Progenitor cell of endocrine pancreas (in vitro differentiated cells): Measurements from ENCODE around the gene SP100. TPM values are rescaled to one million over a fixed set of nuclear protein-coding genes. Genes with fewer than 3 reads are reported as not detected.
"Not testable (repeated sequence)": the region's sequence is repeated elsewhere in the genome, so short reads cannot be mapped to it uniquely, and the experiment has no call there.

Experiments
- DNase-seq: peaks from one replicate; pipeline ENCODE4 v3.0.0; 2021; ENCODE audit warnings: low spot score; ENCODE audit not compliant: unreplicated experiment
- H3K27ac Mint-ChIP-seq: 2 replicates; pipeline ENCODE4 v1.8.0; 2021; ENCODE audit warnings: mild to moderate bottlenecking, moderate library complexity, mixed read lengths
- H3K27me3 Mint-ChIP-seq: 2 replicates; pipeline ENCODE4 v1.8.0; 2021; ENCODE audit warnings: mixed read lengths
- H3K36me3 Mint-ChIP-seq: 2 replicates; pipeline ENCODE4 v1.8.0; 2022; ENCODE audit warnings: mixed read lengths; ENCODE audit not compliant: insufficient read depth
- H3K4me1 Mint-ChIP-seq: 2 replicates; pipeline ENCODE4 v1.8.0; 2021; ENCODE audit warnings: low read depth, mixed read lengths
- H3K4me3 Mint-ChIP-seq: 2 replicates; pipeline ENCODE4 v1.8.0; 2021; ENCODE audit warnings: low read depth, mild to moderate bottlenecking, moderate library complexity, mixed read lengths
- H3K9me3 Mint-ChIP-seq: 2 replicates; pipeline ENCODE4 v1.8.0; 2021; ENCODE audit warnings: low read depth, mixed read lengths
- total RNA-seq: library from RNA; stranded (reverse); gene quantifications from 2 replicates; pipeline ENCODE4 v1.2.1, GENCODE V29; 2021
- TF ChIP-seq, protein P1 (sequence below): fragments of 200-600 bp; sonication (generic); IDR thresholded peaks from one replicate; pipeline ENCODE4 v1.5.0; 2021; ENCODE audit warnings: antibody characterized with exemption, mild to moderate bottlenecking; ENCODE audit not compliant: unreplicated experiment

SP100 gene
- total RNA-seq, 1 donor from 2014 or later: 2.3 TPM

DNA sequence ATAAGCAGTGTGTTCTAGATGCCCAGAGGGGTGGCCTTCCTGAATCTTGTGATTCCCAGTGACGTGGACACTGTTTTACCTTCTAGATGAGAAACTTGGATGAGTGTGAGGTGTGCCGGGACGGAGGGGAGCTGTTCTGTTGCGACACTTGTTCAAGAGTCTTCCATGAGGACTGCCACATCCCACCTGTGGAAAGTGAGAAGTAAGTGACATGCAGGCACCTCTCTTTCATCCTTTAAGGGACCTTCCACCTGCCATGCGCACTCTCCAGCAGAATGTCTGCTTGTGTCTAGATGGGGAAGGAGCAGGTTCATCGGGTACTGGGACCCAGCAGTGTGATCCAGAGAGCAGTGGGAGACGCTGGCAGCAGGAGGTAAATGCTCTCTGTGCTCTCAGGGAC is 16.0 kb upstream of the SP100 start:
- H3K36me3 Mint-ChIP-seq: no peaks in the 10 kb centered on the region

GRCh38 chr2:230400454-230400853 is 15.5 kb upstream of the SP100 start:
- H3K27ac Mint-ChIP-seq: no peak overlapping the region
- H3K36me3 Mint-ChIP-seq: no peaks in the 10 kb centered on the region
- H3K9me3 Mint-ChIP-seq: peaks cover 8% of the 10 kb centered on the region
- H3K4me3 Mint-ChIP-seq: no peak overlapping the region
- DNase-seq: no peak
- H3K27me3 Mint-ChIP-seq: peaks cover 7% of the 10 kb centered on the region
- peaks cover 4% of the 10 kb centered on the region for H3K4me1 Mint-ChIP-seq
- TF ChIP-seq, protein P1, sequence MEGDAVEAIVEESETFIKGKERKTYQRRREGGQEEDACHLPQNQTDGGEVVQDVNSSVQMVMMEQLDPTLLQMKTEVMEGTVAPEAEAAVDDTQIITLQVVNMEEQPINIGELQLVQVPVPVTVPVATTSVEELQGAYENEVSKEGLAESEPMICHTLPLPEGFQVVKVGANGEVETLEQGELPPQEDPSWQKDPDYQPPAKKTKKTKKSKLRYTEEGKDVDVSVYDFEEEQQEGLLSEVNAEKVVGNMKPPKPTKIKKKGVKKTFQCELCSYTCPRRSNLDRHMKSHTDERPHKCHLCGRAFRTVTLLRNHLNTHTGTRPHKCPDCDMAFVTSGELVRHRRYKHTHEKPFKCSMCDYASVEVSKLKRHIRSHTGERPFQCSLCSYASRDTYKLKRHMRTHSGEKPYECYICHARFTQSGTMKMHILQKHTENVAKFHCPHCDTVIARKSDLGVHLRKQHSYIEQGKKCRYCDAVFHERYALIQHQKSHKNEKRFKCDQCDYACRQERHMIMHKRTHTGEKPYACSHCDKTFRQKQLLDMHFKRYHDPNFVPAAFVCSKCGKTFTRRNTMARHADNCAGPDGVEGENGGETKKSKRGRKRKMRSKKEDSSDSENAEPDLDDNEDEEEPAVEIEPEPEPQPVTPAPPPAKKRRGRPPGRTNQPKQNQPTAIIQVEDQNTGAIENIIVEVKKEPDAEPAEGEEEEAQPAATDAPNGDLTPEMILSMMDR: no peak

More for the DNA sequence above, 16.0 kb upstream of the SP100 start:
- peaks cover 4% of the 10 kb centered on the region for H3K4me1 Mint-ChIP-seq
- H3K4me3 Mint-ChIP-seq: no peak overlapping the region
- TF ChIP-seq, protein P1: no peak
- no peak for DNase-seq
- H3K27me3 Mint-ChIP-seq: peaks cover 7% of the 10 kb centered on the region
- peaks cover 8% of the 10 kb centered on the region for H3K9me3 Mint-ChIP-seq
- H3K27ac Mint-ChIP-seq: no peak overlapping the region

DNA sequence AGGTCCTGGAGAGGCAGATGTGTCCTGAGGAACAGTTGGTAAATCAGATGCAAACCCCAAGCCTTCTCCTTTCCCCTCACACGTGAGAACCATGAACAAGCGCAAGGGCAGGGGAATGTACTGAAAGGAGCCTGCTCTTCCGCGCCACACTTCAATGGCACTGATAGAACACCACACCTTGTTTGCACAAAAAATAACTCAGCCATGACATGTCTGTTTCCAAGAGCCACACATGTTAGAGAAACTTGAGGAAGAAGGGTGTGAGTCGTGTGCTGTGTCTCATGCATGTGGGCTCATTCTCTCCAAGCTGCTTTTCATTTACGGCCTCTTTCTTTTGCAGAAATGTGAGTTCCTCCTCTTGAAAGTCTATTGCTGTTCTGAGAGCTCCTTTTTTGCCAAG is 15.0 kb upstream of the SP100 start:
- not testable (repeated sequence) for DNase-seq, H3K4me1 Mint-ChIP-seq, H3K4me3 Mint-ChIP-seq, H3K36me3 Mint-ChIP-seq, H3K27me3 Mint-ChIP-seq, H3K27ac Mint-ChIP-seq, H3K9me3 Mint-ChIP-seq

GRCh38 chr2:230403746-230404145 is 12.3 kb upstream of the SP100 start:
- Mint-ChIP-seq H3K4me1 (no peaks in the 10 kb centered on the region), H3K27me3 (peaks cover 11% of the 10 kb centered on the region), H3K27ac (no peak overlapping the region), H3K36me3 (no peaks in the 10 kb centered on the region), H3K4me3 (no peak overlapping the region), H3K9me3 (no peaks in the 10 kb centered on the region)
- DNase-seq: no peak
- TF ChIP-seq, protein P1: no peak

DNA sequence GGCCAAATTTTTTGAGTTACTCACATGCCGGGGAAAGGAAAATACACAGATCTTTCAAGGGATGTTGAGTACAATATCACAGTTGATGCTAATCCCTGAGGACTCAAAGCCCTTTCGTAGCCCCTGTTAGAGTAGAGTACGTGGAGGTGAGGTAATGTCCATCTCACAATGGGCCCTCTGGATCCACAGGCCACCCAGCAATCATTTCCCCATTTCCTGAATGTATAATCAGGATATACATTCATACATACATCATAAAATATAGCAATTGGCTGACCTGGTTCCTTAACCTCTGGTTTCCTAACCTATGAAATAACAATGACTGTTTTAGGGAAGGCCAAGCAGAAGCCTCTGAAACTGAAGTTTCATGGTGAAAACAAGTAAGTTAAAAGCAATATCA is 10.2 kb upstream of the SP100 start:
- Mint-ChIP-seq H3K27ac (no peak overlapping the region), H3K36me3 (no peaks in the 10 kb centered on the region), H3K27me3 (peaks cover 30% of the 10 kb centered on the region), H3K4me1 (no peaks in the 10 kb centered on the region), H3K9me3 (no peaks in the 10 kb centered on the region), H3K4me3 (no peak overlapping the region)
- no peak for DNase-seq
- TF ChIP-seq, protein P1: no peak

- TF ChIP-seq, protein P1: no peak
- DNase-seq: no peak
- Mint-ChIP-seq H3K36me3 (no peaks in the 10 kb centered on the region), H3K4me1 (peaks cover 1% of the 10 kb centered on the region), H3K9me3 (no peaks in the 10 kb centered on the region), H3K27ac (no peak overlapping the region), H3K27me3 (peaks cover 52% of the 10 kb centered on the region), H3K4me3 (no peak overlapping the region)
These were observed 7.7 kb upstream of the SP100 start for GRCh38 chr2:230408244-230408842.

DNA sequence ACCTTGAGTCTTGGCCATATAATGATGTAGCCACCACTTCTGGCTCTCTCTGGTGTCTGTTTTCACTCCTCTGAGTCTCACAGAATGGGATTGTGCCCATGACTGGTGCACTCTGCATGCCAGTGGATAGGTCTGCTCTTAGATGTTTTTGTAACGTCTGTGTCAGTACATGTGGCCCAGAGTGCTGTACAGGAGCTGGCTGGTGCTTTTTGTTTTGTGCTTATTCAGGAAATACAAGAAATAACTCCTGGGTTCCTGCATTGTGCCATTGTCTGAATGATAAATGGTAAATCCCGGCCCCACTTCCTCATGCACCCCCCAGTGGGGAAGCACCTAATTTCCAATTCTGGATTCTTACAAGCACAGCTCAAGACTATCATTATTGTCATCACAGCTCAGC is 6.7 kb upstream of the SP100 start:
- peaks cover 56% of the 10 kb centered on the region for H3K27me3 Mint-ChIP-seq
- not testable (repeated sequence) for H3K27ac Mint-ChIP-seq, DNase-seq, H3K4me3 Mint-ChIP-seq, H3K9me3 Mint-ChIP-seq, H3K36me3 Mint-ChIP-seq, H3K4me1 Mint-ChIP-seq
